SJCRH30 (cell line): ENCODE results near the gene DLG5. TPM values are rescaled to one million over a fixed set of nuclear protein-coding genes. Genes with fewer than 3 reads are reported as not detected.

Source experiments
- DNase-seq, 2 experiments: peaks; one replicate each; pipeline ENCODE4 v3.0.0-alpha.2; 2015 to 2020
- H3K27ac ChIP-seq: fragments of 250-450 bp; sonication (Bioruptor Pico); 2 replicates; pipeline ENCODE4 v1.5.1; 2020; ENCODE audit warnings: mild to moderate bottlenecking, moderate library complexity
- H3K27me3 ChIP-seq: fragments of 250-450 bp; sonication (Bioruptor Pico); 2 replicates; pipeline ENCODE4 v1.5.1; 2020; ENCODE audit warnings: mild to moderate bottlenecking, moderate library complexity
- H3K36me3 ChIP-seq: fragments of 250-450 bp; sonication (Bioruptor Pico); 2 replicates; pipeline ENCODE4 v1.5.1; 2020; ENCODE audit warnings: mild to moderate bottlenecking, moderate library complexity
- H3K4me1 ChIP-seq: fragments of 250-450 bp; sonication (Bioruptor Pico); 2 replicates; pipeline ENCODE4 v1.5.1; 2020; ENCODE audit warnings: mild to moderate bottlenecking, moderate library complexity
- H3K4me3 ChIP-seq: fragments of 250-450 bp; sonication (Bioruptor Pico); 2 replicates; pipeline ENCODE4 v1.5.1; 2020; ENCODE audit warnings: mild to moderate bottlenecking, moderate library complexity
- H3K9me3 ChIP-seq: fragments of 250-450 bp; sonication (Bioruptor Pico); replicated peaks from 2 replicates; pipeline ENCODE4 v1.5.1; 2020; ENCODE audit warnings: mild to moderate bottlenecking, moderate library complexity
- total RNA-seq: library from RNA; depleted of rRNA; stranded (reverse); fragments of >200 nt; shearing (Covaris generic); gene quantifications from 2 replicates; pipeline ENCODE4 v1.2.3, GENCODE V29; 2014; rRNA removed

DLG5 gene
- total RNA-seq, 1 experiment from 2014 or later = 22.5 TPM

DNA sequence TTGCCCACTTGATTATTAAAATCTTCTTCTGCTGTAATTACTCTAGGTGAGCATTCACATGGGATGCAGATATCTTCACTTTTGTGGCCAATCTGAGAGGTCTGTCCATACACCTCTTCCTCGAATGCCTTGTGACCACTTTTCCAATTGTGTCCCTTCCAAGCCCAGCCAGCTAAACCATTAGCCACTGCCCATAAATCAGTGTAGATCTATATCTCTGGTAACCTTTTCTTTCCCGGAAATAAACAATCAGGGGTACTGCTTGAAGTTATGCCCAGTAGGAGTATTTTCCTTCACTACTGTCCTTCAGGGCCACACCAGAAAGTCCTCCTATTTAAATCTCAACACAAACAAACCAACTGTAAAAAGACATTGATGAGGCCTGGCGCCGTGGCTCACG lies 184.4 kb downstream of the DLG5 start:
- Histone ChIP-seq H3K27me3 (no peaks in the 10 kb centered on the region), H3K4me3 (no peak overlapping the region), H3K4me1 (no peaks in the 10 kb centered on the region), H3K36me3 (no peaks in the 10 kb centered on the region), H3K9me3 (no peaks in the 10 kb centered on the region; the same call in 1 of the 2 replicates), H3K27ac (no peak overlapping the region)
- DNase-seq = no peak

DNA sequence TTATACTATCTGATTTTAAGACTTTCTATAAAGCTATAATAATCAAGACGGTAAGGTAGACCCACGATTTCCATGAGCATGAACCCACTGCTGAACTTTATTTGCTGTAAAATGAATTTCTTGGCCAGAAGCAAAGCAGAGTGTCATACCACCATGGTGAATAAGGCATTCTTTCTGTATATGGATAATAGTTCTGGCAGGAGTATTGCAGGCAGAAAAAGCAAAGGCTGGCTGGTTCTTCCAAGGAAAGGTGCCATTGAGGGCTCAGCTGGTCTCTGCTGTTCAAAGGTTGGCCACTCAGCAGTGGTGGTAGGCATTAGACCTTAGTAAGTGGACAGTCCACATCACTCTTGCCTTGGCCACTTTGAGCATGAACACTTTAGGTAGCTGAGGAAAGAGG lies 184.8 kb downstream of the DLG5 start:
- DNase-seq = no peak
- Histone ChIP-seq H3K27ac (no peak overlapping the region), H3K4me1 (no peaks in the 10 kb centered on the region), H3K27me3 (no peaks in the 10 kb centered on the region), H3K4me3 (no peak overlapping the region), H3K36me3 (no peaks in the 10 kb centered on the region), H3K9me3 (no peaks in the 10 kb centered on the region; the same call in 1 of the 2 replicates)

Other genes with a start within 250 kb of the DLG5 start
- gene POLR3A, start 102.8 kb upstream of the DLG5 start, total RNA-seq = 21.6 and 22.6 TPM in 2 replicates
- gene RPS24, start 107.1 kb upstream of the DLG5 start, total RNA-seq = 5,195 and 6,145 TPM in 2 replicates